Activated CD4-positive, alpha-beta T cell treated with anti-CD3 and anti-CD28 coated beads, Interleukin-2, Interleukin-6, amounts not matched to agents 100 ng/mL and 50 ng/mL, durations not matched to agents 16 hours and 8 hours (primary cell): ENCODE measurements around the gene MIA2.
A peak's percentile ranks its signal among the peaks of the same experiment; 100 is the strongest.

Experiments
- DNase-seq: peaks from one replicate; pipeline ENCODE4 v3.0.0-alpha.2; 2020

MIA2 gene

GRCh38 chr14:39406560-39406959 is 172.8 kb downstream of the MIA2 start:
- DNase-seq: no peak

- no peak for DNase-seq
Measured at GRCh38 chr14:39416072-39416471, 182.4 kb downstream of the MIA2 start.

GRCh38 chr14:39417014-39417413 is 183.3 kb downstream of the MIA2 start:
- DNase-seq: no peak

- DNase-seq: no peak
Measured at GRCh38 chr14:39419272-39419671, 185.6 kb downstream of the MIA2 start.

GRCh38 chr14:39422243-39422642 is 188.5 kb downstream of the MIA2 start:
- no peak for DNase-seq

- DNase-seq: no peak
Measured at GRCh38 chr14:39423793-39424192, 190.1 kb downstream of the MIA2 start.

- no peak for DNase-seq
Measured at GRCh38 chr14:39425947-39426346, 192.2 kb downstream of the MIA2 start.

- no peak for DNase-seq
Measured at GRCh38 chr14:39426605-39427004, 192.9 kb downstream of the MIA2 start.

- DNase-seq: no peak
Measured at GRCh38 chr14:39428118-39428517, 194.4 kb downstream of the MIA2 start.

- no peak for DNase-seq
Measured at GRCh38 chr14:39430762-39431415, 197.2 kb downstream of the MIA2 start.

- DNase-seq: peak; percentile 56
Measured at GRCh38 chr14:39431416-39432178, 197.9 kb downstream of the MIA2 start.

- peak; percentile 97 for DNase-seq
Measured at GRCh38 chr14:39432179-39432618, 198.5 kb downstream of the MIA2 start, which contains the start of gene FBXO33. Gene FBXO33 (minus strand): TSS chr14:39432433. CDS start chr14:39432162, 271 bp downstream.

- peak; percentile 82 for DNase-seq
Measured at GRCh38 chr14:39432619-39433451, 199.1 kb downstream of the MIA2 start.

GRCh38 chr14:39433452-39433813 is 199.7 kb downstream of the MIA2 start:
- no peak for DNase-seq

GRCh38 chr14:39434401-39434800 is 200.7 kb downstream of the MIA2 start:
- DNase-seq: no peak

GRCh38 chr14:39435241-39435640 is 201.5 kb downstream of the MIA2 start:
- no peak for DNase-seq
